ENCODE data around the gene CREBRF.
A peak's percentile ranks its signal among the peaks of the same experiment; 100 is the strongest.

GRCh38 chr5:173144200-173145176 is 88.3 kb downstream of the CREBRF start, which contains the start of gene BNIP1:
- TF ChIP-seq CTCF (IDR thresholded peaks at IDR 0.05; ENCODE audit: control extremely low read depth in 1 of 3, insufficient read depth in 1 of 3, low read depth in 1 of 3, low read length in 3 of 3) = peak; percentile 88 to 98 (median 92)
- peak in 1 of 2 experiments; percentile 63; a peak in 2 of 3 replicates for TF ChIP-seq POLR2A (IDR thresholded peaks at IDR 0.05; ENCODE audit: control extremely low read depth in 1 of 2, low read depth in 2 of 2, low read length in 2 of 2)
- no peak for TF ChIP-seq MAFK (IDR thresholded peaks at IDR 0.05; ENCODE audit: low read depth, low read length)
- TF ChIP-seq CEBPB (IDR thresholded peaks at IDR 0.05; ENCODE audit: low read depth, low read length) = peak; percentile 49; the same call in 1 of the 2 replicates

Measured in H1 (cell line).